NCI-H1092 treated with DMSO at 0.1 percent for 48 hours (cell line): ENCODE measurements around the gene PDZD2.

ENCODE experiments used
- DNase-seq: peaks from one replicate; lab custom pipeline; 2025; lab: John Stamatoyannopoulos, UW

Gene PDZD2

GRCh38 chr5:31638345-31638744 lies 586 bp upstream of the PDZD2 start:
- no peak for DNase-seq

GRCh38 chr5:31639481-31640411 lies 815 bp downstream of the PDZD2 start:
- no peak for DNase-seq

GRCh38 chr5:31640573-31640972 lies 1.6 kb downstream of the PDZD2 start:
- DNase-seq: no peak

GRCh38 chr5:31641059-31641458 lies 2.1 kb downstream of the PDZD2 start:
- DNase-seq: no peak

GRCh38 chr5:31641575-31641974 lies 2.6 kb downstream of the PDZD2 start:
- DNase-seq: no peak

- DNase-seq: no peak
Observed at GRCh38 chr5:31645420-31646081, 6.6 kb downstream of the PDZD2 start.

GRCh38 chr5:31648326-31648725 lies 9.4 kb downstream of the PDZD2 start:
- no peak for DNase-seq

GRCh38 chr5:31651241-31651640 lies 12.3 kb downstream of the PDZD2 start:
- DNase-seq: no peak

- no peak for DNase-seq
Observed at GRCh38 chr5:31655491-31655890, 16.6 kb downstream of the PDZD2 start.

GRCh38 chr5:31656806-31657205 lies 17.9 kb downstream of the PDZD2 start:
- DNase-seq: no peak

GRCh38 chr5:31657315-31657979 lies 18.5 kb downstream of the PDZD2 start:
- no peak for DNase-seq

- no peak for DNase-seq
Observed at GRCh38 chr5:31661257-31661656, 22.3 kb downstream of the PDZD2 start.

GRCh38 chr5:31663519-31663918 lies 24.6 kb downstream of the PDZD2 start:
- no peak for DNase-seq

- DNase-seq: no peak
Observed at GRCh38 chr5:31664566-31664965, 25.6 kb downstream of the PDZD2 start.

GRCh38 chr5:31671339-31671741 lies 32.4 kb downstream of the PDZD2 start:
- no peak for DNase-seq

GRCh38 chr5:31674371-31674951 lies 35.5 kb downstream of the PDZD2 start:
- DNase-seq: no peak

- no peak for DNase-seq
Observed at GRCh38 chr5:31675472-31675871, 36.5 kb downstream of the PDZD2 start.

GRCh38 chr5:31678180-31678579 lies 39.2 kb downstream of the PDZD2 start:
- no peak for DNase-seq

GRCh38 chr5:31680528-31680927 lies 41.6 kb downstream of the PDZD2 start:
- DNase-seq: no peak

- no peak for DNase-seq
Observed at GRCh38 chr5:31682025-31682424, 43.1 kb downstream of the PDZD2 start.

GRCh38 chr5:31682851-31683250 lies 43.9 kb downstream of the PDZD2 start:
- DNase-seq: no peak

GRCh38 chr5:31688515-31689092 lies 49.7 kb downstream of the PDZD2 start:
- DNase-seq: no peak
